ENCODE data around the gene SPATA20.

Gene SPATA20

GRCh38 chr17:50604513-50604912 lies 57.5 kb downstream of the SPATA20 start:
- DNase-seq, result no peak

DNA sequence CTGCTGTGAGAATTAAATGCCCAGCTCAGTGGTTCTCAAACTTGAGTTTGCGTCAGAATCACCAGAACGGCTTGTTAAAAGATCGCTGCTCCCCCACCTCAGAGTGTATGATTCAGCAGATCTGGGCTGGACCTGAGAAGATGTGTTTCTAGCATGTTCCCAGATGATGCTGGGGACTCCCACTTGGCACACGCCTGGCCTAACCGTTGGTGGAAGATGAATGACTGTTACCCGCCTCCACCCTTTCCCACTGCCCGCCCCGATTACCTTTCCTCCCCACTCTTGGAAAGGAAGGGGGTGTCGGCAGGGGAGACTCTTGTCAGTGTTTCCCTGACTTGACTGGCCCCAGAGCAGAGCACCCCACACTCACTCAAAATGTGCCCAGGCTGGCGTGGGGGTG lies 58.5 kb downstream of the SPATA20 start:
- DNase-seq, result no peak
